Measurements from ENCODE around the gene WNT11.

Gene WNT11

GRCh38 chr11:76237000-76237649, 30.8 kb upstream of the WNT11 start:
- no peak for DNase-seq

DNA sequence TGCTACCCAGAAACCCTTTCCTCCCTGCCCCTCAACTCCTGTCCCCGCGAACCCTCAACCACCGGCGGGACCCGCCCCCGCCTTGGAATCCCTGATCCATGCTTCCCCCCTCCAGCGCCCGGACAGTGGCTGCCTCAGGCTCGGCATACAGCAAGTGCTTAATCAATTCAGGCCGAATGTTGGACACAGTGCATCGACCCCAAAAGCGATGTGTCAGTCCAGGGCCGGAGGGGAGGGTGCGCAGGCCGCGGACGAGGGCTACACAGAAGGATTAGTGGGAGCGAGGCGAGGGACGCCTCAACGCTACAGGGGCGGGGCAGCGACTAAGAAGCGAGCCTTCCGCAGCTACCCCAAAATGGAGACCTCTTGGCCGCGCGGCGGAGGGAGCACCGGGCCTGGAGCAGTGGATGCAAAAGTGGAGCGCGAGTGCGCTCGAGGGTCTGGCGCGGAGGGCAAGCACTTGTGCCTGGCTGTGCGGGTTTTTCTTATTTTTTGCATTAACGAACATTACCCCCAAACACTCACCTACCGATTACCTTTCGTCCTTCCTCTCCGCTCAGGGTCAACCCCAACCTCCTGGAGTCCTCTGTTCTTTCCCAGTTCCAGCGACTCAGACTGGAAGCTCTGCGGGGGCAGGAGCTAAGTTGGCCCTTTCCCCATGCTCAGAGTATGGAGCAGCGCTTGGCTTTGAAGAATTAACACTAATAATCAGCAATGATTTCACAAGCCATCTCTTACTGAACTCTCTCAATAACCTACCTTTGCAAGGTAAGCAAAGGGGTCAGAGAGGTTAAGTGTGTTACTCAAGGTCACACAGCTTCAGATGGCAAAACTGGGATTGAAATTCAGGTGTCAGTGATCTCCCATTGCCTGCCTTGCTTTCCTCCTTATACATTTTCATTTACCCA, 30.0 kb upstream of the WNT11 start:
- DNase-seq: peak in 1 of 2 donors; percentile 33

DNA sequence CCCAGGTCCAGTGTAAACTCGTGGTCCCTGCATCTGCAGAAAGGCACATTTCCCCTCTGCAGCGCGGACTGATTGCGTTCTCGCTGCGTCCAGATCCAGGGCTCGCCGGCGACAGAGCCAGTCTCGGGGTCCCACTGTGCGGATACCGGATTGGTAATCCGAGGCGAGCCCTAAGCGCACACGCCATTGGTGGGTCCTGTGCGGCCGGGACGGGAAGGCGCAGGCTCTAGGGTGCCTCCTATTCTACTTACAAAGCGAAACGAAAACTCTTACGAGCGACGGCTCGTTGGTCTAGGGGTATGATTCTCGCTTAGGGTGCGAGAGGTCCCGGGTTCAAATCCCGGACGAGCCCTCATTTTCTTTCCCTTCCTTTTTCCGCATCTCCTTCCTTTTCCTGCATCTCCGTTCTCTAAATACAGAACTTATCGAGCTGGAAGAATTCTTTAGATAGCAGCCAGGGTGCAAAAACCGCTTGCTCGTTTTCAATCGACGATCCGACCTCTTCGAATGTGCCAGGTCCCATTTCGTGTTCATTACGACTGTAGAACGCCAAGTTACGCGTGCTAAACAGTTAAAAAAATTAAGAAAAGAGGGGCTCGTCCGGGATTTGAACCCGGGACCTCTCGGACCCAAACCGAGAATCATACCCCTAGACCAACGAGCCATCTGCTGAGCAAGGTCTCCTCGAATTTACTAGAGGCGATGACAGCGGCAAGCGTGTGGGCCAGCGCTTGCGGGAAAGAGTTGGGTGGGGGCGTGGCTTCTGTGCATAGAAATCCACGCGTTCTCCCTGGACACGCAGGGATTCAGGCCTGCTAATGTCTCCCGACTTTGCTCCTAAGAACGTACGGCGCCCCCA, 29.2 kb upstream of the WNT11 start:
- peak; percentile 85 to 88 for DNase-seq

DNA sequence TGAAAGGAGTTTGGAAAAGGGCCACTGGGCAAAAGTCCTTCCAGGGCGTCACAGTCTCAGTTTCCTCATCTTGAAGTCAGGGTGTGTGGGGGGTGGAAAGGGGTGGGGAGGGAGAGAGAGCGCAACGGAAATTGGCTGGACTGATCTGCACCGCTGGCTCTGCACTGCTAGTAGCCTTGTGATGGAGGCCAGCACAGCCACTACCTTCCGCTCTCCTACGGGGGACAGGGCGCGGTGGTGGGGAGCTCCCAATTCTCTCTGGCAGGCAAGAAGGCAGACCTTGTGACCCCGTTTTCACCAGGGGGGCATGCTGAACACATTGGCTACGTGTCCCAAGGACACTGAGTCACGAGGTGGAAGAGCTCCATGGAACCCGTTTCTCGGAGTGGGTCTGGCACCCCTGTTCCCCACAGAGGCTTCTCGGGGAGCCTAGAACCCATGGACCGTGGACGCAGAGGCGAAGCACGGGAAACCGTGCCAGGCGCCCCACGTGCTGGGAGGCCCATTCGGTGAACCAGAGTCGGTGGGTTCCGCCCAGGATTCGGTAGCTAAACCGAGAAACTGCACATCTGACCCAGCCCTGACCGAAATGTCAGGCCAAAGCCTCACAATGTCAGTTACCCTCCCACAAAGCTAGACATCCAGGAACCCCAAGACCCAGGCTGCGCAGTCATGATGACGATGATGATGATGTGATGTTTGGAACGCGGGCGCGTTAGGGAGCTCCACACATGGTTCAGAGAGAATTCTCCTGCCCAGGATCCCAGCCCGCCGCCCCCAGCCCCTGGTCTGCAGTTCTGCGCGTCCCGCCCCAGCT, 28.3 kb upstream of the WNT11 start:
- DNase-seq: peak; percentile 49 to 83

DNA sequence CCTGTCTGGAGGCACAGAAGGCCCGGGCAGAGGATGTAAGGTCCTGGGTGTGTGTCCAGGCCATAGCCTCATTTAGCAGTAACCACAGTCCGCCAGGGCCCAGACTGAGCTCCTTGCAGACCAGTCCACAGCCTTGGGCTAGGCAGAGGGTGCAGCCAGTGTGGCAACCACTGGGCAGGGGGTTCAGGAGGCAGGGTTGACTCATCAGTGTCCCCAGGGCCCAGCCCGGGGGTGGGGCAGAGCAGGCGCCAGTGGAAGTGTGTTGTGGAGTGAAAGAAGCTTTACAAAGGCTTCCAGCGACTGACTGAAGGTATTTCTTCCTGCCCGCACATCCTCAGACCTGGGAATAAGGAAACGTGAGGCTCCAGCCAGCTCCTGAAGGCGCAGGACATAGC, 27.7 kb upstream of the WNT11 start:
- no peak for DNase-seq

DNA sequence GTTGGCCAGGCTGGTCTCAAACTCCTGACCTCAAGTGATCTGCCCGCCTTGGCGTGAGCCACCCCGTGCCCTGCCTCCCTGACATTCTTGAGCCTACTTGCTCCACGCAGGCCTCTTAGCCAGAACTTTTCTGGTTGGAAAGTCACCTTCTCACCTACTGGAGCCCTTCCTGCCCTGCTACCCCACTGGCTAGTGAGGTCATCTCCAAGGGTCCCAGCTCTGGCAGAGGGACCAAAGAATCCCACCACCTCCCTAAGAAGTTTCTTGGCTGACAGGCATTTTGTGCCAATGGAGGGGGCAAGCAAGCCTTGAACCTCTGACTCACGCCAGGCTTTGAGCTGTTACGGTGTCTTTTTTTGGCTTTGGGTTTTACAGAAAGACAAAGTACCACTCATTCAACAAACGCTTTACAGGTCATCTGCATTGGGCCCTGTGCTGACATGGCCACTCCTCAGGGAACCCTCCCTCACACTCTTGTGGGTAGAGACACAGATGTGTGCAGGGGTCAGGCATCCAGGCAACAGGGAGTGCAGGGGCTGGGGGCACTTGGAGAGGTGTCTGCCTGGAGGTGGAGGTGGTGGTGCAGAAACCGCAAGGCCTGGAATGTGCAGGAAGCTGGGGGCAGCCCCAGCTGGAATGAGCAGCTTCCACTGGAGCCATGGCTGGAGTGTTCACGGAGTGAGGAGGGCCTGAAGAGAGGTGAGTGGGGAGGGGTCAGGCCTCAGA, 27.1 kb upstream of the WNT11 start:
- no peak for DNase-seq

- no peak for DNase-seq
Observed at GRCh38 chr11:76232026-76232665, 25.8 kb upstream of the WNT11 start.

DNA sequence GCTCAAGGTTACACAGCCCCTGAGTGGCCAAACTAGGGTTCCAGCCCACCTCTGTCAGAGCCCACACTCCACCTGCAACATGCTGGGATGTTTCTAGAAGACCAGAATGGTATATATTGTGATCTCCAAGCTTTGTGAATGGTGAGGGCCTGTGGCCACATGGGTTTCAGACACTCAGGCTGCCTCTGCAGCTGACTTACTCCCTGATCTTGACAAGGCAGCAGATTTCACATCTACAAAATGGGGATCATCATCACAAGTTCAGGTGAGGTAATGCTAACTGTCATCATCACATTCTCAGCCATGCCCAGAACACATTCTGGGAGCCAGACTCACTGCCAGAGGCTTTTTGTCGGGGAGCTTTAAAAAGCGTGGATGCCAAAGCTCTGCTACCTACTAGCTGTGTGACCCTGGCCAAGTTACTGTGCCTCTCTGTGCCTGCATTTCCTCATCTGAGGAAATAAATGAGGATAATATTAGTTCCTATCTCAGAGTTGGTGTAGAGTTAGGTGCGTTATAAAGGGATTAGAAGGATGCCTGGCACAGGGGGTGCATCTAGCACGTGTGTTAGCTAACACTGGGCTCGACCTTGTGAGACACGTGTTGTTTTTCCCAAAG, 24.9 kb upstream of the WNT11 start:
- DNase-seq: no peak

DNA sequence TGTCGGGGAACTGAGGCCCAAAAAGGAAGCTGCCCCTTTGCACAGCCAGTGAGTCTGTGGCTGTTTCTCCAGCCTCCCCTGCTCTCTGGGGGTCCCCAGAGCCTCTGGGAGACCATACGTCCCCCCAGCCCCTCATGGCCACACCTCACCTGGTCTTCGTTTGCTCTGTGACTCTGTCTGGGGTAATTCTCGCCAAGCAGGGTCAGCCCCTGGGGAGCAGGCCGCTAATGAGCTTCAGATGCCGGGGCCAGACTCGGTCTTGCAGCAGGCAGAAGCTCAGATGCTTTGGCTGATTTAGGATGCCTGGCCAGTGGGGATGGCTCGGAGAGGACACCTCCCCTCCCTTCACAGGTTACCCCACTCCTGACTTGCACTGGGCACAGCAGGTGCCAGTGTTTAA, 24.1 kb upstream of the WNT11 start:
- no peak for DNase-seq

DNA sequence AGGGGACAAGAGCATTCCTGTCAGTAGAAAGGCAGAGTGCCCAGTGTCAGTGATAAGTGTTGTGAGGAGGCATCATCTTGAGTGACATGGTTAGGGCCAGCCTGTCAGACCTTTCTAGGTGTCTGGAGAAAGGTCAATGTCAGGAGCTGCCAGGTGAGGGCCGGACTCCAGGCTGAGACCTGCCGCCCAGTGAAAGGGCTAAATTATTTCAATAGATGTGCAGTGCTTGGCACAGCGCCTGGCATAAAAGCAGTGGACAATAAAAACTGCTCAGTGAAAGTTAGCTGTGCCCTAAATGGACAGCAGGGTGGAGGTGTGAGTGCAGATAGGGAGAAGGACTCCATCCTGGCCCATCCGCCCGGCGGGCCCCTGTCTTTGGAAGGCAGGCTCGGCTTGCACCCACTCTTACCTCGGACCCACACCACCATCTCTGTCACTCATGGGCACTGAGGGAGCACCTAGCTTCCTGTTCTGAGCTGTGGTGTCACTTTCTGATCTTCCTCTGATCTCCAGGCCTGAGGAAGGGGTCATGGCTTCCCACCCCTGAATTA, 23.5 kb upstream of the WNT11 start:
- no peak for DNase-seq

- DNase-seq: no peak
Observed at GRCh38 chr11:76228875-76229149, 22.5 kb upstream of the WNT11 start.

DNA sequence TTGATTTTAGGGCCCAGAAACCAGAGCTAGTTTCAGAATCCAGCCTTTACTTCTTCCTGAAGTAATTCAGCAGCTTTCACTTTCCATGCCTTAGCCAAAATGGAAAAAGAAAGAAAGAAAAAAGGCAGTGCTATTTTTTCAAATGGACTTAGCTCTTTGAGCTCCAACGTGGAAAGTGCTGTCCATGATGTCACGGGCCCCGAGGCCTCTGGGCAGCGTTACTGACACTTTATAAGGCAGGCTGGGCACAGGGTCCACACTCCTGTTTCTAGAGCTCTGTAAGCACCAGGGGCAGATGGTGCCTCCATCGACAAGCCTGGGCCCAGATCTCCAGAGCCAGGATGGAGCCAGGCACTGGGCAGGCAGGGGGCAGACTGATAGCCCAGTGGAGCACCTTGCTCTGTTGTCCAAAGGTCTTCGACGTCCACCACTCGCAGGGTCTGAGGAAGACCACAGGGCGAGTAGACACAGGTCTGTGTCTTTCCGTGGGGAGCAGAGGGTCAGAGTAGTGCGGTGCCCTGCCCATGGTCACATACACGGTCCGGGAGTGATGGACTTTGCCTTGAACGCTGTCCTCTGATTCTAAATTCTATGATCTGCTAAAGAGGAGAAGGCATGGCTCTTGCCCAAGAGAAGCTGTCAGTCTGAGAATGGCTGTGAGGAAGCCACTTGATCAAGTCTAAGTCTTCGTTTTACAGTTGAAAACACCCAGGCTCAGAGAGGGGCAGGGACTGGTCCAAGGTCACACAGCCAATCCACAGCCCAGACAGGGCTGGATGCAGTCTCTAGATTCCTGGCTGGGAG, 22.0 kb upstream of the WNT11 start:
- DNase-seq: no peak

GRCh38 chr11:76226626-76227025, 20.3 kb upstream of the WNT11 start:
- DNase-seq: no peak

GRCh38 chr11:76225122-76225611, 18.9 kb upstream of the WNT11 start:
- DNase-seq: no peak

- DNase-seq: no peak
Observed at GRCh38 chr11:76224461-76225121, 18.3 kb upstream of the WNT11 start.

- no peak for DNase-seq
Observed at GRCh38 chr11:76221365-76221764, 15.1 kb upstream of the WNT11 start.

GRCh38 chr11:76219243-76219642, 12.9 kb upstream of the WNT11 start:
- no peak for DNase-seq

DNA sequence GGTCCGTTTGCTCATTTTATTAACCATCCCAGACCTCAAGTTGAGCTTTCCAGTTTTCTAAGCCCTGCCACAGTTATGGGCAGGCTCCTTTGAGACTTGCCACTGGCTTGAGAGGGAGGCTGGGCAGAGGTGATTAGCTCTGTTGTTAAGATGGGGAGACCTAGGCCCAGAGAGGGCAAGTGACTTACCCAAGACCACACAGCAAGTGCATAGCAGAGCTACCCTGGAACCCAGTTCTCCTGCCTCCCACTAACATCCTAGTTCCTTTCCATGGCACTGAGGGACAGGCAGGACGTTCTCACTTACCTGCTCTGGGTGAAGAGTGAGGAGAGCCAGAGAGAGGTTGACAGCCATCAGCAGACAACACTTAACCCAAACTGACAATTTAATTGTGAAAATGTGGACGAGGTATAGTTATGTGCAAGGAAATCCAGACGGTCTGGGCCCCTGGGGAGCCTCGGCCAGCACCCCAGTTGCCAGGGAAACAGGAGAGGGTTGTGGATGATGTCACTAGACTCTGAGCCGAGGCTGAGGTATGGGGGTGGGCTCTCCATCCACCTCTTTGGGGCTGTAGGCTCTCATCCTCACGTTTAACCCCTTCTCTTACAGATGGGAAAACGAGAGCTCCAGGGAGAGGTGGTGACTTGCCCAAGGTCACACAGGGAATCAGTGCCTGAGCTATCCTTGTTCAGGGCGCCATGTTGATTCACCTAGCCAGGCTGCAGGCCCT, 12.3 kb upstream of the WNT11 start:
- DNase-seq: no peak

Measured in bone marrow (tissue), 2 donors.